Duodenal mucosa (tissue), 2 donors: ENCODE measurements around the gene PADI2.

Experiments
- H3K27ac ChIP-seq: one replicate; pipeline ENCODE4 v1.7.0; 2013; ENCODE audit warnings: low read depth, low read length
- H3K27me3 ChIP-seq, 2 donors: one replicate each; pipeline ENCODE4 v1.7.0; 2013; ENCODE audit warnings: low read length in 2 of 2, control low read depth in 1 of 2; ENCODE audit not compliant: insufficient read depth in 2 of 2, control insufficient read depth in 1 of 2
- H3K36me3 ChIP-seq, 2 donors: one replicate each; pipeline ENCODE4 v1.7.0; 2013; ENCODE audit warnings: low read length in 2 of 2, control low read depth in 1 of 2; ENCODE audit not compliant: insufficient read depth in 2 of 2, control insufficient read depth in 1 of 2
- H3K4me1 ChIP-seq, 2 donors: one replicate each; pipeline ENCODE4 v1.7.0; 2013; ENCODE audit warnings: low read length in 2 of 2, control low read depth in 1 of 2; ENCODE audit not compliant: insufficient read depth in 2 of 2, control insufficient read depth in 1 of 2
- H3K4me3 ChIP-seq, 2 donors: one replicate each; pipeline ENCODE4 v1.7.0; 2013; ENCODE audit warnings: low read length in 2 of 2, low read depth in 1 of 2
- H3K9ac ChIP-seq, 2 donors: one replicate each; pipeline ENCODE4 v1.7.0; 2013; ENCODE audit warnings: low read length in 2 of 2, low read depth in 1 of 2
- H3K9me3 ChIP-seq, 2 donors: one replicate each; pipeline ENCODE4 v1.7.0; 2013; ENCODE audit warnings: low read length in 2 of 2, control low read depth in 1 of 2; ENCODE audit not compliant: control insufficient read depth in 1 of 2

PADI2 gene

GRCh38 chr1:17123196-17124045 lies 4.2 kb upstream of the PADI2 start:
- Histone ChIP-seq H3K4me3 (no peak overlapping the region), H3K9ac (no peak overlapping the region), H3K9me3 (no peaks in the 10 kb centered on the region), H3K4me1 (peaks cover 14 to 18% of the 10 kb centered on the region in 2 donors), H3K36me3 (no peaks in the 10 kb centered on the region), H3K27ac (no peak overlapping the region), H3K27me3 (peaks cover 8 to 15% of the 10 kb centered on the region in 2 donors)

GRCh38 chr1:17122521-17123164 lies 3.4 kb upstream of the PADI2 start:
- no peak overlapping the region for H3K27ac ChIP-seq
- peaks cover 14 to 23% of the 10 kb centered on the region in 2 donors for H3K4me1 ChIP-seq
- no peak overlapping the region for H3K9ac ChIP-seq
- H3K27me3 ChIP-seq = peaks cover 16 to 23% of the 10 kb centered on the region in 2 donors
- H3K36me3 ChIP-seq = no peaks in the 10 kb centered on the region
- no peak overlapping the region for H3K4me3 ChIP-seq
- no peaks in the 10 kb centered on the region for H3K9me3 ChIP-seq

- Histone ChIP-seq H3K9me3 (no peaks in the 10 kb centered on the region), H3K4me1 (peaks cover 14 to 23% of the 10 kb centered on the region in 2 donors), H3K9ac (no peak overlapping the region), H3K4me3 (no peak overlapping the region), H3K27ac (no peak overlapping the region), H3K36me3 (no peaks in the 10 kb centered on the region), H3K27me3 (peaks cover 24 to 27% of the 10 kb centered on the region in 2 donors)
Observed at GRCh38 chr1:17121881-17122280, 2.6 kb upstream of the PADI2 start.

GRCh38 chr1:17120962-17121837 lies 1.9 kb upstream of the PADI2 start:
- H3K9me3 ChIP-seq = no peaks in the 10 kb centered on the region
- H3K27me3 ChIP-seq = peaks cover 26 to 31% of the 10 kb centered on the region in 2 donors
- peaks cover 14 to 23% of the 10 kb centered on the region in 2 donors for H3K4me1 ChIP-seq
- H3K4me3 ChIP-seq = no peak overlapping the region
- H3K9ac ChIP-seq = no peak overlapping the region
- H3K36me3 ChIP-seq = no peaks in the 10 kb centered on the region
- H3K27ac ChIP-seq = no peak overlapping the region

GRCh38 chr1:17120481-17120877 lies 1.2 kb upstream of the PADI2 start:
- Histone ChIP-seq H3K9ac (no peak overlapping the region), H3K9me3 (no peaks in the 10 kb centered on the region), H3K4me1 (peaks cover 14 to 23% of the 10 kb centered on the region in 2 donors), H3K27me3 (peaks cover 26 to 37% of the 10 kb centered on the region in 2 donors), H3K36me3 (no peaks in the 10 kb centered on the region), H3K27ac (no peak overlapping the region), H3K4me3 (no peak overlapping the region)

GRCh38 chr1:17119773-17120480 lies 676 bp upstream of the PADI2 start:
- Histone ChIP-seq H3K4me1 (peaks cover 14 to 23% of the 10 kb centered on the region in 2 donors), H3K4me3 (peak overlapping the region; percentile 43 to 46), H3K27ac (no peak overlapping the region), H3K36me3 (no peaks in the 10 kb centered on the region), H3K9me3 (no peaks in the 10 kb centered on the region), H3K9ac (no peak overlapping the region), H3K27me3 (peaks cover 26 to 37% of the 10 kb centered on the region in 2 donors)

GRCh38 chr1:17118706-17119075 lies 560 bp downstream of the PADI2 start:
- Histone ChIP-seq H3K9me3 (no peaks in the 10 kb centered on the region), H3K27ac (no peak overlapping the region), H3K27me3 (peaks cover 26 to 37% of the 10 kb centered on the region in 2 donors), H3K4me1 (peaks cover 14 to 23% of the 10 kb centered on the region in 2 donors), H3K9ac (peak overlapping the region in 1 of 2 donors; percentile 10), H3K4me3 (peak overlapping the region; percentile 43 to 46), H3K36me3 (no peaks in the 10 kb centered on the region)

GRCh38 chr1:17118268-17118667 lies 983 bp downstream of the PADI2 start:
- Histone ChIP-seq H3K9ac (no peak overlapping the region), H3K27me3 (peaks cover 26 to 37% of the 10 kb centered on the region in 2 donors), H3K9me3 (no peaks in the 10 kb centered on the region), H3K36me3 (no peaks in the 10 kb centered on the region), H3K4me1 (peaks cover 14 to 23% of the 10 kb centered on the region in 2 donors), H3K4me3 (peak overlapping the region in 1 of 2 donors; percentile 46), H3K27ac (no peak overlapping the region)

- H3K9ac ChIP-seq = no peak overlapping the region
- H3K36me3 ChIP-seq = no peaks in the 10 kb centered on the region
- no peak overlapping the region for H3K27ac ChIP-seq
- H3K27me3 ChIP-seq = peaks cover 26 to 37% of the 10 kb centered on the region in 2 donors
- peaks cover 14 to 22% of the 10 kb centered on the region in 2 donors for H3K4me1 ChIP-seq
- no peaks in the 10 kb centered on the region for H3K9me3 ChIP-seq
- H3K4me3 ChIP-seq = no peak overlapping the region
Observed at GRCh38 chr1:17117451-17118265, 1.6 kb downstream of the PADI2 start.
